ENCODE data around the gene PRG3. TPM values are rescaled to one million over a fixed set of nuclear protein-coding genes. Genes with fewer than 3 reads are reported as not detected.

Gene PRG3
- total RNA-seq (not detected), polyA plus RNA-seq (not detected)
- long read RNA-seq, donor 1, partial matches to known transcripts, result 0 of 1 reads
- long read RNA-seq, donor 1, other reads (novel, unspliced or antisense), result 0 of 1 reads
- long read RNA-seq, donor 2, result 0 reads
- long read RNA-seq, donor 3, result 0 reads
- long read RNA-seq, donor 4, result 0 reads
- long read RNA-seq, donor 5, result 0 reads
- long read RNA-seq, donor 6, result 0 reads
- long read RNA-seq, donor 7, partial matches to known transcripts, result 0 of 1 reads
- long read RNA-seq, donor 7, other reads (novel, unspliced or antisense), result 0 of 1 reads
- long read RNA-seq, donor 8, result 0 reads
- long read RNA-seq, donor 9, result 0 reads
- long read RNA-seq, donor 10, result 0 reads

DNA sequence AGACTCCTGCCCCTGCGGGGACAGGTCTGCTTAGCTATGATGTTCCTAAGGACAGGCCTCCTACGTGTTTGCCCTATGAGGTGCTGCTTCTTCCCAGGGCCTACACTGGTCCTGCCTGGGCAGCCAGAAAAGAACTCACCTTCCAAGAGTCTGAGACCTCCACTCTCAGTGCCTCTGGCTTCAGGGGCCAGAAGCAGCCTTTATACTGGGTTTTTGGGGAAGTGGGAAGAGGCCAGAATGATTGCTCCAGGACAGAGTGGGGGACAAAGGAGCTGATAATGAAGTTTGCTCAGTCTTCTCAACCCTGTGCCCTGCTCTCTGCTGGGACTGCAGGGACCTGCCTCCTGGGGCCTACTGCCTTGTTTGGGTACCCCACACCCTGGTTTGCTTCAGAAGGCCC lies at the start of gene PRG3:
Gene PRG3, minus strand, starts transcription at position 176 of the 400 bp plus-strand sequence. CDS start 442 bp downstream, outside the sequence.
- H3K4me3 ChIP-seq, result no peak within 1 kb of the TSS
- DNase-seq, result no peak
- no peaks in the 10 kb centered on the region for H3K36me3 ChIP-seq
- H3K9me3 ChIP-seq, result no peaks in the 10 kb centered on the region
- H3K27ac ChIP-seq, result no peak within 1 kb of the TSS
- H3K4me1 ChIP-seq, result no peaks in the 10 kb centered on the region
- WGBS, 5 donors, result 70 to 80% (median 71%) methylated on average over 2 of the region's 2 CpGs
- intact Hi-C loops (cut with DNase I; ENCODE audit: low total_unique reads), result no loop called here
- TF ChIP-seq POLR2A (IDR thresholded peaks at IDR 0.05), result no peak
- TF ChIP-seq, protein P1, sequence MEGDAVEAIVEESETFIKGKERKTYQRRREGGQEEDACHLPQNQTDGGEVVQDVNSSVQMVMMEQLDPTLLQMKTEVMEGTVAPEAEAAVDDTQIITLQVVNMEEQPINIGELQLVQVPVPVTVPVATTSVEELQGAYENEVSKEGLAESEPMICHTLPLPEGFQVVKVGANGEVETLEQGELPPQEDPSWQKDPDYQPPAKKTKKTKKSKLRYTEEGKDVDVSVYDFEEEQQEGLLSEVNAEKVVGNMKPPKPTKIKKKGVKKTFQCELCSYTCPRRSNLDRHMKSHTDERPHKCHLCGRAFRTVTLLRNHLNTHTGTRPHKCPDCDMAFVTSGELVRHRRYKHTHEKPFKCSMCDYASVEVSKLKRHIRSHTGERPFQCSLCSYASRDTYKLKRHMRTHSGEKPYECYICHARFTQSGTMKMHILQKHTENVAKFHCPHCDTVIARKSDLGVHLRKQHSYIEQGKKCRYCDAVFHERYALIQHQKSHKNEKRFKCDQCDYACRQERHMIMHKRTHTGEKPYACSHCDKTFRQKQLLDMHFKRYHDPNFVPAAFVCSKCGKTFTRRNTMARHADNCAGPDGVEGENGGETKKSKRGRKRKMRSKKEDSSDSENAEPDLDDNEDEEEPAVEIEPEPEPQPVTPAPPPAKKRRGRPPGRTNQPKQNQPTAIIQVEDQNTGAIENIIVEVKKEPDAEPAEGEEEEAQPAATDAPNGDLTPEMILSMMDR (IDR thresholded peaks at IDR 0.05), result no peak
- peaks cover 0 to 14% (median 0%) of the 10 kb centered on the region in 3 donors for H3K27me3 ChIP-seq

- peaks cover 38 to 70% (median 50%) of the 10 kb centered on the region in 4 donors for H3K4me1 ChIP-seq
- no peaks in the 10 kb centered on the region for H3K9me3 ChIP-seq
- peak in 1 of 2 donors; percentile 27 for DNase-seq
- TF ChIP-seq, protein P1 (IDR thresholded peaks at IDR 0.05), result no peak
- H3K4me3 ChIP-seq, result no peak overlapping the region
- H3K36me3 ChIP-seq, result no peaks in the 10 kb centered on the region
- 17 to 53% (median 25%) methylated on average over 4 of the region's 4 CpGs for WGBS, 5 donors
- H3K27ac ChIP-seq, result peak overlapping the region in 2 of 5 donors; percentile 30 to 95
- H3K27me3 ChIP-seq, result no peaks in the 10 kb centered on the region
- intact Hi-C loops (cut with DNase I; ENCODE audit: low total_unique reads), result no loop called here
These were observed 49.0 kb upstream of the PRG3 start for GRCh38 chr11:57429946-57430345.

- H3K4me1 ChIP-seq, result peaks cover 47 to 71% (median 54%) of the 10 kb centered on the region in 4 donors
- peaks cover 0 to 4% (median 3%) of the 10 kb centered on the region in 4 donors for H3K36me3 ChIP-seq
- no peak overlapping the region for H3K4me3 ChIP-seq
- no peaks in the 10 kb centered on the region for H3K9me3 ChIP-seq
- TF ChIP-seq, protein P1 (IDR thresholded peaks at IDR 0.05), result no peak
- TF ChIP-seq POLR2AphosphoS5 (IDR thresholded peaks at IDR 0.05) (no peak), EP300 (IDR thresholded peaks at IDR 0.05) (no peak), POLR2A (IDR thresholded peaks at IDR 0.05) (no peak)
- no peaks in the 10 kb centered on the region for H3K27me3 ChIP-seq
- WGBS, 5 donors, result 83 to 92% (median 84%) methylated on average over 5 of the region's 5 CpGs
- intact Hi-C loops (cut with DNase I; ENCODE audit: low total_unique reads), result no loop called here
- H3K27ac ChIP-seq, result peak overlapping the region in 3 of 5 donors; percentile 92 to 95 (median 95)
- DNase-seq, result no peak
These were observed 47.7 kb upstream of the PRG3 start for GRCh38 chr11:57428643-57429042.

GRCh38 chr11:57427727-57428082 lies 46.8 kb upstream of the PRG3 start:
- H3K4me1 ChIP-seq, result peaks cover 47 to 80% (median 56%) of the 10 kb centered on the region in 4 donors
- peak in 1 of 3 donors; percentile 22 for TF ChIP-seq POLR2AphosphoS5 (IDR thresholded peaks at IDR 0.05)
- no peak for TF ChIP-seq POLR2A (IDR thresholded peaks at IDR 0.05)
- DNase-seq, result peak; percentile 41 to 68
- peaks cover 0 to 12% (median 9%) of the 10 kb centered on the region in 4 donors for H3K36me3 ChIP-seq
- WGBS, 5 donors, result 35 to 58% (median 46%) methylated on average over 8 of the region's 8 CpGs
- peak overlapping the region in 2 of 4 donors; percentile 51 to 55 for H3K4me3 ChIP-seq
- no peaks in the 10 kb centered on the region for H3K9me3 ChIP-seq
- H3K27me3 ChIP-seq, result no peaks in the 10 kb centered on the region
- H3K27ac ChIP-seq, result peak overlapping the region; percentile 84 to 95 (median 92)
- intact Hi-C loops (cut with DNase I; ENCODE audit: low total_unique reads), result no loop called here

Data from stomach (tissue), 19 donors.